NCI-H2227 (cell line): ENCODE results near the gene EHF.
"Not testable (repeated sequence)": the region's sequence is repeated elsewhere in the genome, so short reads cannot be mapped to it uniquely, and the experiment has no call there.

Experiments used
- DNase-seq: peaks from one replicate; lab custom pipeline; 2025; ENCODE audit not compliant: unreplicated experiment; lab: John Stamatoyannopoulos, UW

EHF gene

GRCh38 chr11:34665077-34665835 lies 44.4 kb downstream of the EHF start:
- no peak for DNase-seq

DNA sequence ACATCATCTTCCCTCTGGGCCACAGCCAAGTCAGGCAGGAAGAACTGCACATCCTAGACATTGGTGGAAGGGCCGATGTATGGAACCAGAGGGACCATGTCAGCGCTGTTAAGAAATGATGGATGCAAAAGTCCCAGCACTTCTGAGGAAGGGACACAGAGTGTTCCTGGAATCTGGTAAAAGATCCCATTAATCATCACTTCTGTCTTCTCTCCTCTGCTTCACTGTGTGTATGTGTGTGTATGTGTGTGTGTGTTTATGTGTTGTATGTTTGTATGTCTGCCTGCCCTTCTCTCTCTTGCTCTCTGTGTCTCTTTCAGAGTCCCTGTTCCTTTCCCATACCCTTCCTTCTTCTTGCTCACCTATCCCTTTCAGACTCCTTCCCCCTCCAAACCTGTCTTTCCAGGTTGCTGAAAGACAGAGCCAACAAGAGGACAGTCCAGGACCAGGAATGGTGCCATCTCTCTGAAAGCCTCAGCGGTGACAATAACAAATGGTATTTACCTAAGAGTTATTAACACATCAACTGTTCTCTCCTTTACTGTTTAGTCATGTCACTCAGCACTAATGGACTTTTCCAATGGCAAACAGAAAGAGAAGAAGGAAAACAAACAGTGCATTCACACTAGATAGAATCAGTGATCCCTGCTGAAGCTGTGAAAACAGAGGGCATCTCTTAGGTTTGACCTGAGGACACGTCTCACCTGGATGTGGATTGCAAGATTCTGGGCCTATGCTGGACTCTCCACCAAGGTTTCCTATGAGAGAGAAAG lies 47.1 kb downstream of the EHF start:
- no peak for DNase-seq

DNA sequence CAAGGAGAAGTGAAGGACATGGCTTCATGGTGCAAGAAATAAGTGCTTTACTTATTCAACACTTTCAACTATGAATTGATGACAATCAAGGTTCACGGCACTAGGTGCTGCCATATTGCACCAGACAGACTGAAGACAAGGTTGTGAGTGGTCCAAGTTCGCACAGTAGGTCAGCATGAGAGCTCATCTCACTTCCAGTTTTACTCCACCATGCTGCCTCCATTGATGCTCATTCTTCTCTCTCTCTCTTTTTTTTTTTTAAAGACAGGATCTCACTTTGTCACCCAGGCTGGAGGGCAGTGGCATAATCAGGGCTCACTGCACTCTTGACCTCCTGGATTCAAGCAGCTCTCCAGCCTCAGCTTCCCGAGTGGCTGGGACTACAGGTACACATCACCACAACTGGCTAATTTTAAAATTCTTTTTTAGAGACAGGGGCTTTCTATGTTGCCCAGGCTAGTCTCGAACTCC lies 47.7 kb downstream of the EHF start:
- DNase-seq, result no peak

DNA sequence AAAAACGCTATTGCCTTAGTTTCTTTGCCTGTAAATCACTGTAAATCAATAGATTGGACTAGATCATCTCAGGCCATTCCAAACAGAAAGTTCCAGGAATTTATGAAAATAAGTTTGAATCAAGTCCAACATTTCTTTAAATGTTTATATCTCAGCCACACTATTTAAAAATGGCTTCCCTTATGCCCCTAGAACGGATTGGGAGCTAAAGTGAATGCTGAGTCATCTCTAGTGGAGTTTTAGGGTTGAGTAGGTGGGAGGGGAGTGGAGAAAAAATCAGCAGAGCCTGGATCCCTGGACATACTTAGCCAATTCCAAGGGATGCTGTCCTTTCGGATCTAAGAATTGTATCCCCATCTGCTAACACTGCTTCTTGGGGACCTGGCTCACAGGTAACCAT lies 48.6 kb downstream of the EHF start:
- DNase-seq, result no peak

DNA sequence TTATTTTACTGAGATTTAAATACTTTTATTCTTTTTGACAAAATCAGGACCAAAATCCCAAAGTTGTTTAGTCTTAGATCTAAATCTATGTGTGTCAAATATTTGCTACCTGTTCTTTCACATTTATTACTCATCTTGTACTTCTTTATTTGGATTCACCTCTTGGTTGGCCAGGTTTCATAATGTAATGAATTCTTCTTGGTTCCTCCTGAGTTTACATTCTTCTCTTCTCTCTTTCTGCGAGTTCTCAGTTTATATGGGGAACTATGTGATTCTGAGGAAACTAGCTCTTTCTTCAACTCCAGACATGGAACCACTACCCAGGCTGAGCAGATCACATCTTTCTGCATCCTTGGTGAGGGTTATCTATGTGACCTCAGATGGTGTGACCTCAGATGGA lies 50.2 kb downstream of the EHF start:
- DNase-seq, result no peak

GRCh38 chr11:34671946-34672345 lies 51.1 kb downstream of the EHF start:
- DNase-seq, result no peak

- DNase-seq, result no peak
Observed at GRCh38 chr11:34674038-34674437, 53.1 kb downstream of the EHF start.

- no peak for DNase-seq
Observed at GRCh38 chr11:34676227-34676626, 55.3 kb downstream of the EHF start.

- DNase-seq, result no peak
Observed at GRCh38 chr11:34679681-34680080, 58.8 kb downstream of the EHF start.

DNA sequence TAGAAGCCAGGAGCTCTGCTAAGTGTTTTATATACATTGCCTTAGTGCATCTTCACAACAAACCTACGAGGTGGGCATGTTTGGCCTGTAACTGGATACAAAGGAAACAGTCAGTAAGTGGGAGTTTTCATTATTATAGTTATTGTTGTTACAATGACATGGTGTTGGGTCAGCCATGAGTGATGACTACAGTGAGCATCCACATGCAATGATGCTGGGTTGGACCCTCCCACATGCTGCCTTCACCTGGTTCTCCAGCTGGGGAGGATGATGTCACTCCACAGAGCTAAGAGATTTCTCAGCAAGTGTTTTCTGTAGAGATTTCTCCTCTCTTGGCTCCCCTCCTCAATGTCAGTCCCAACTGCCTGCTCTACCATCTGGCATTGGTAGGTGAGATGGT lies 59.3 kb downstream of the EHF start:
- no peak for DNase-seq

DNA sequence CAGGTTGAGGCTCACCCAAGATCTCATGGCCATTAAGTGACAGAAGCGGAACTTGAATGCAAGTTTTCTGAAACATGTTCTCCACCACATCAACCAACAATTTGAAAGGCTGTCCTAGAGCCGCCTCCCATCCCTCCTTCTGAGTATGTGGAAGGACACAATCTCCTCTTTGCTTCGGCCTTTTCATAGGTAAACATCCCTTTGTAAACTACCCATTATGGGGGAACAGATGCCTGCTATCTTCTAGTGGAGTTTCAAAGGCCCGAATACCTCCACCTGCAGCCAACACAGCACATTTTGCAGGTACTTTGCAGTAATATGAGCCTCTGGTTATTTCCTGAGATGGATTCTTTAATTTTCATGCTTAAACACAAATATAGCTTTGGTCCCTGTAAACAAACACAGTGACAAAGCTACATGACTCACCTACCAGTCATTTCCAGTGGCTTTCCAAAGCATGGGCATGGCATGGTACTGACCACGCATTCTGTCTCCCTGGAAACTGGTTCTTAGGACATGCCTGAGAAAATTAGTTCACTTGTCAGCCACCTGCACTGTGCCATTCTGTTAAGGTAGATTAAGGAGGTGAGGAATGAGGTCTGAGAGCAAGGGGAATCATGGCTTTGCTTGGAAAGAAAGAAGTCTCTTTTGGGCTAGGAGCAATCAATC lies 60.2 kb downstream of the EHF start:
- no peak for DNase-seq

DNA sequence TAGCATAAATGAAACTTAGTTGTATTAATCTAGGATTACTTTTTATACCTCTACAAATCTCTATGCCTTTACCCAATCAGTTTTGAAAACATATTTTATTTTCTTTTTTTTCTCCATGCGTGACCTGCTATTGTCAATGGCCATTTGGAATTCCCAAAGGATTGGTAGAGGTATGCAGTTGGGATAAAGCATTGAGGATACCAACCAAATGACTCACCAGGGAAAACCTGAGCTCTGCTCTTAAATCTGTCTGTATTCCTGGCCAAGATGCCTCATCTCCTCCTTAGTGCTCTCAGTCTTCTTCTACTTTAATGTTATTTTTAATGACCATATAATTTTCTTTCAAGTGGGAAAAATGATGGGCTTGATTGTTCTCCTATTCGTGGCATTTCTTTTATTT lies 61.9 kb downstream of the EHF start:
- no peak for DNase-seq

DNA sequence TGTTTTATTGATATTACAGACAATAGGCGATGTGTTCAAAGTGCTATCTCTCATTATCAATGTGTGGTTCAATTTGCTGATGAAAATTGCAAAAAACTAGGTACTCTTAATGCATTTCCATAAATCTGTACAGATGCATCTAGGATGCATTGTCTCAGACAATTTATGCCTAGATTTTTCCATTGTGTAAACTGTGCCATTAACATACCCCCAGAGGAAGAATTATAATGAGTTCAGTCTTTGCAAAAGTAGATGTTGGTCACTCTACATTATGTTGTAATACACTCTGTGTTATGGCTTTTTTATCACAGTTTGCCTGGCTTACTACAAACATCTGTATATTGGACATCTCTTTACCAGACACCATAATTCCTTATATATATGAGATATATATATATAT lies 62.5 kb downstream of the EHF start:
- DNase-seq, result no peak

DNA sequence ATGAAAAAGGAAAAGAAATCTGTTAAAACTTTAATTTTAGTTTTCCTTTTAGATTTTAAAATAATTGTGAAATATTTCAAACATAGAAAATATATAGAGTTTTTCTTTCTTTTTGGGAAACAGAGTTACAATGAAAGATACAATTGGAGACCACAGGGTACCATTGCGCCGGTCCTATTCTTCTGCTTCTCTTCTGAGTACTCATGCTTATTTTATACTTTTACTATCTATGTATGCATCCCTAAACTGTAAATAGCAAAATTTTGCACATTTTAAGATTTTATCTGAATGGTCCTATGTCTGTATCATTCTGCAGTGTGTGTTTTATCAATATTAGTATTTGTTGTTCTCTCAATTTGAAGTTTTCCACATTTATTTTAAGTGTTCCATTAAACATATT lies 65.0 kb downstream of the EHF start:
- no peak for DNase-seq

- not testable (repeated sequence) for DNase-seq
Observed at GRCh38 chr11:34692299-34692698, 71.4 kb downstream of the EHF start.

DNA sequence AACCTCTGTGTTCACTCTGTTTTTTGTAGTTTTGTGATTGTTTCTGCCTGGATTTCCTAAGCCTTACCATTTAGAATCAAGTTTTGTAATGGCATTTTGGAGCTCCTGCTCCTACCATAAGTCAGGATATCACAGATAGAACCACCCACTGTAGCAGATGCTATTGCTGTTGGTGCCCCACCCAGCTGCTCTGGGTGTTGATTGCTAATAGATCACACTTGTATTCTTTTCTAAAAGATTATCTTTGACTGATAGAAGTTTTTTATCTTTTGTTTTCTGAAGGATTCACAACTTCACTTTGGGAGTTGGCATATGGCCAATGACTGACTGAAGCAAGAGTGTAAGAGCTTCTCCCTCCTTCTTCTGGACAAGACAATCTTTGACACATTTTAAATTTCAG lies 76.0 kb downstream of the EHF start:
- DNase-seq, result no peak

GRCh38 chr11:34706709-34707461 lies 86.0 kb downstream of the EHF start:
- no peak for DNase-seq

GRCh38 chr11:34707462-34707840 lies 86.6 kb downstream of the EHF start:
- DNase-seq, result no peak
